GM10266 (cell line): ENCODE measurements around the gene CEMIP2.
A peak's percentile ranks its signal among the peaks of the same experiment; 100 is the strongest.

Experiments
- DNase-seq: peaks from one replicate; pipeline ENCODE4 v3.0.0; 2012; ENCODE audit errors: extremely low spot score
- CTCF ChIP-seq: IDR thresholded peaks from 2 replicates; pipeline ENCODE4 v1.5.1; 2012; ENCODE audit warnings: mild to moderate bottlenecking, low read depth; ENCODE audit not compliant: control insufficient read depth, insufficient read depth; ENCODE audit errors: missing control alignments

The CEMIP2 gene

GRCh38 chr9:71772726-71773125 lies 4.4 kb upstream of the CEMIP2 start:
- DNase-seq: no peak
- no peak for TF ChIP-seq CTCF

GRCh38 chr9:71770170-71770569 lies 1.9 kb upstream of the CEMIP2 start:
- TF ChIP-seq CTCF: no peak
- DNase-seq: no peak

- TF ChIP-seq CTCF: peak; percentile 28
- DNase-seq: peak; percentile 32
These were observed 1.2 kb upstream of the CEMIP2 start for GRCh38 chr9:71769175-71770161.

- TF ChIP-seq CTCF: no peak
- DNase-seq: no peak
These were observed 464 bp downstream of the CEMIP2 start for GRCh38 chr9:71767776-71768321.

GRCh38 chr9:71767163-71767775 lies 1.0 kb downstream of the CEMIP2 start:
- DNase-seq: no peak

GRCh38 chr9:71766663-71767062 lies 1.6 kb downstream of the CEMIP2 start:
- DNase-seq: peak; percentile 13
- TF ChIP-seq CTCF: no peak

More at GRCh38 chr9:71767163-71767775, 1.0 kb downstream of the CEMIP2 start:
- TF ChIP-seq CTCF: no peak

GRCh38 chr9:71765693-71766092 lies 2.6 kb downstream of the CEMIP2 start:
- TF ChIP-seq CTCF: no peak
- DNase-seq: no peak
